Esophagus muscularis mucosa (tissue), 3 donors: ENCODE measurements around the gene CERS2.

Experiments
- EP300 ChIP-seq: sonication (generic); formaldehyde crosslinking; IDR thresholded peaks from one replicate; pipeline ENCODE4 v1.6.1; 2017; ENCODE audit warnings: antibody characterized with exemption
- TF ChIP-seq, protein P1 (sequence below), 3 experiments: fragments of 200-600 bp in 2 of 3; fragments of 450-650 bp in 1 of 3; sonication (generic) in 2 of 3; IDR thresholded peaks; one replicate each; pipeline ENCODE4 v1.5.1; 2017 to 2019; ENCODE audit warnings: antibody characterized with exemption in 3 of 3, mild to moderate bottlenecking in 2 of 3, moderate library complexity in 1 of 3

DNA sequence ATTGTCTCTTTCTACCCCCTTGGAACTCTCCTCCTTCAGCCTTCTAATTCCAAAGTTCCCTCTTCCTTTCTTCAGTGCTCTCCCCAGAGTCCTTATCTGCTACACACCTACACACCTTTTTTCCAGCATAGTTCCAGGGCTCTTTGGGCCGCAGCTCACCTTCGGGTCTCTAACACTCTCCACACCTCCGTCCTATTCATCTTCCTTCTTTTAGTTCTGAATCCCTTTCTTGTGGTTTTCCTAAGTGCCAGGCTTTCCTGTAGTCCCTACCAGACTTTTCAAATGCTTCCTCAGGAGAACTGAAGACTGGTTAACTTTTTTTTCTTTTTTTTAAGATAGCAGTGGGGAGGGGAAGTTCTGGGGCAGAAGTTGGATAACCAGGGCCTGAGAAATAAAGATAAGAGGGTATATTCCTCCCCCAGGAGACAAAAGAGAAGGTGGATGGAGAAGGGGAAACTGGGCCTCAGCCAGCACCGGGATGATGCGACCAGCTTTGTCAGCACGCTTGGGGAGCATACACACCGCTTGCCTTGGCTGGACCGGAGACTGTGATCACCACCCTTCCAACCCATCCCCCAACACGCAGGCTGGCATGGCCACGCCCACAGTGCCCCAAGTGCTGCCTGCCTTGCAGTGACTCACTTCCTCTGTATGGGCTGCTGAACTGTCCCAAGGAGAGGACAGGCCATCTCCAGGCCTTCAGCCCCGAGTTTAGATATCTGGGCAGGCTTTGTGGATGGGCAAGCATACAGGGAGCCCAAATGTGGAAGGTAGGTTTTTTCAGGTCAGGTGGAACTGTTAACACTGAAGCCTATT lies 2.5 kb upstream of the CERS2 start:
- no peak for TF ChIP-seq EP300
- TF ChIP-seq, protein P1, sequence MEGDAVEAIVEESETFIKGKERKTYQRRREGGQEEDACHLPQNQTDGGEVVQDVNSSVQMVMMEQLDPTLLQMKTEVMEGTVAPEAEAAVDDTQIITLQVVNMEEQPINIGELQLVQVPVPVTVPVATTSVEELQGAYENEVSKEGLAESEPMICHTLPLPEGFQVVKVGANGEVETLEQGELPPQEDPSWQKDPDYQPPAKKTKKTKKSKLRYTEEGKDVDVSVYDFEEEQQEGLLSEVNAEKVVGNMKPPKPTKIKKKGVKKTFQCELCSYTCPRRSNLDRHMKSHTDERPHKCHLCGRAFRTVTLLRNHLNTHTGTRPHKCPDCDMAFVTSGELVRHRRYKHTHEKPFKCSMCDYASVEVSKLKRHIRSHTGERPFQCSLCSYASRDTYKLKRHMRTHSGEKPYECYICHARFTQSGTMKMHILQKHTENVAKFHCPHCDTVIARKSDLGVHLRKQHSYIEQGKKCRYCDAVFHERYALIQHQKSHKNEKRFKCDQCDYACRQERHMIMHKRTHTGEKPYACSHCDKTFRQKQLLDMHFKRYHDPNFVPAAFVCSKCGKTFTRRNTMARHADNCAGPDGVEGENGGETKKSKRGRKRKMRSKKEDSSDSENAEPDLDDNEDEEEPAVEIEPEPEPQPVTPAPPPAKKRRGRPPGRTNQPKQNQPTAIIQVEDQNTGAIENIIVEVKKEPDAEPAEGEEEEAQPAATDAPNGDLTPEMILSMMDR (IDR thresholded peaks at IDR 0.05): no peak
